WERI-Rb-1 (cell line): ENCODE measurements around the gene CREB3L4.

Source experiments
- DNase-seq: peaks from one replicate; pipeline ENCODE4 v3.0.0-alpha.2; 2020
- H3K27ac ChIP-seq: fragments of 250-450 bp; sonication (Bioruptor Pico); 2 replicates; pipeline ENCODE4 v1.5.1; 2020; ENCODE audit warnings: mild to moderate bottlenecking, moderate library complexity
- H3K27me3 ChIP-seq: fragments of 250-450 bp; sonication (Bioruptor Pico); 2 replicates; pipeline ENCODE4 v1.5.1; 2021; ENCODE audit warnings: mild to moderate bottlenecking, low read depth, moderate library complexity; ENCODE audit not compliant: insufficient read depth, severe bottlenecking
- H3K36me3 ChIP-seq: fragments of 250-450 bp; sonication (Bioruptor Pico); 2 replicates; pipeline ENCODE4 v1.5.1; 2020; ENCODE audit warnings: mild to moderate bottlenecking, moderate library complexity
- H3K4me3 ChIP-seq: 2 replicates; pipeline ENCODE4 v1.5.1; 2011; ENCODE audit warnings: low read depth, mild to moderate bottlenecking, control low read depth, low read length
- H3K9me3 ChIP-seq: fragments of 250-450 bp; sonication (Bioruptor Pico); 2 replicates; pipeline ENCODE4 v1.5.1; 2021; ENCODE audit warnings: mild to moderate bottlenecking, moderate library complexity; ENCODE audit not compliant: severe bottlenecking
- TF ChIP-seq, protein P1 (sequence below): IDR thresholded peaks from 2 replicates; pipeline ENCODE4 v1.5.1; 2011; ENCODE audit warnings: low read depth, mild to moderate bottlenecking, control low read depth, inconsistent platforms, low read length

The CREB3L4 gene

DNA sequence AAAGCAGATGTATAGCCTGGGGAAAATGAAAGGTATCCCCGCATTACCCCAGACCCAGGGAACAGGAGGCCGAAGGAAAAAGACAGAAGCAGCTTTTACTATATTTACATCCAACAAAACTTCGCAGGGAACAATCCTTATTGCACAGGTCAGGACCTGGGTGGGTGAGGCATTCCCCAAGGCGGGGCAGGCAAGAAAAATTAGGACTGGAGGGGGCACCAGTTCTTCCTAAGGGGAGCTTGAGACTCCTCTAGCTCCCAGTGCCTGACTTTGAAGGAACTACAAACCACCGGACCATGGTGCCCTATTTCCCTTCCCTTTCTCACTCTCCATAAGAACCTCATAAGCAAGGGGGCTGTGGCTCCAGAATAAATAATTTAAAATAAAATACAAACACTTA is 38.3 kb upstream of the CREB3L4 start:
- Histone ChIP-seq H3K27me3 (no peaks in the 10 kb centered on the region), H3K4me3 (no peak overlapping the region), H3K9me3 (no peaks in the 10 kb centered on the region), H3K36me3 (peaks cover 54% of the 10 kb centered on the region), H3K27ac (no peak overlapping the region)
- DNase-seq = no peak
- TF ChIP-seq, protein P1, sequence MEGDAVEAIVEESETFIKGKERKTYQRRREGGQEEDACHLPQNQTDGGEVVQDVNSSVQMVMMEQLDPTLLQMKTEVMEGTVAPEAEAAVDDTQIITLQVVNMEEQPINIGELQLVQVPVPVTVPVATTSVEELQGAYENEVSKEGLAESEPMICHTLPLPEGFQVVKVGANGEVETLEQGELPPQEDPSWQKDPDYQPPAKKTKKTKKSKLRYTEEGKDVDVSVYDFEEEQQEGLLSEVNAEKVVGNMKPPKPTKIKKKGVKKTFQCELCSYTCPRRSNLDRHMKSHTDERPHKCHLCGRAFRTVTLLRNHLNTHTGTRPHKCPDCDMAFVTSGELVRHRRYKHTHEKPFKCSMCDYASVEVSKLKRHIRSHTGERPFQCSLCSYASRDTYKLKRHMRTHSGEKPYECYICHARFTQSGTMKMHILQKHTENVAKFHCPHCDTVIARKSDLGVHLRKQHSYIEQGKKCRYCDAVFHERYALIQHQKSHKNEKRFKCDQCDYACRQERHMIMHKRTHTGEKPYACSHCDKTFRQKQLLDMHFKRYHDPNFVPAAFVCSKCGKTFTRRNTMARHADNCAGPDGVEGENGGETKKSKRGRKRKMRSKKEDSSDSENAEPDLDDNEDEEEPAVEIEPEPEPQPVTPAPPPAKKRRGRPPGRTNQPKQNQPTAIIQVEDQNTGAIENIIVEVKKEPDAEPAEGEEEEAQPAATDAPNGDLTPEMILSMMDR = no peak

GRCh38 chr1:153929981-153930948 is 37.4 kb upstream of the CREB3L4 start:
- no peak for DNase-seq
- Histone ChIP-seq H3K36me3 (peaks cover 62% of the 10 kb centered on the region), H3K4me3 (no peak overlapping the region), H3K27ac (no peak overlapping the region), H3K9me3 (no peaks in the 10 kb centered on the region), H3K27me3 (no peaks in the 10 kb centered on the region)
- TF ChIP-seq, protein P1 = 0 out of 2 replicates have a peak, but pooled peaks have one; percentile 10

DNA sequence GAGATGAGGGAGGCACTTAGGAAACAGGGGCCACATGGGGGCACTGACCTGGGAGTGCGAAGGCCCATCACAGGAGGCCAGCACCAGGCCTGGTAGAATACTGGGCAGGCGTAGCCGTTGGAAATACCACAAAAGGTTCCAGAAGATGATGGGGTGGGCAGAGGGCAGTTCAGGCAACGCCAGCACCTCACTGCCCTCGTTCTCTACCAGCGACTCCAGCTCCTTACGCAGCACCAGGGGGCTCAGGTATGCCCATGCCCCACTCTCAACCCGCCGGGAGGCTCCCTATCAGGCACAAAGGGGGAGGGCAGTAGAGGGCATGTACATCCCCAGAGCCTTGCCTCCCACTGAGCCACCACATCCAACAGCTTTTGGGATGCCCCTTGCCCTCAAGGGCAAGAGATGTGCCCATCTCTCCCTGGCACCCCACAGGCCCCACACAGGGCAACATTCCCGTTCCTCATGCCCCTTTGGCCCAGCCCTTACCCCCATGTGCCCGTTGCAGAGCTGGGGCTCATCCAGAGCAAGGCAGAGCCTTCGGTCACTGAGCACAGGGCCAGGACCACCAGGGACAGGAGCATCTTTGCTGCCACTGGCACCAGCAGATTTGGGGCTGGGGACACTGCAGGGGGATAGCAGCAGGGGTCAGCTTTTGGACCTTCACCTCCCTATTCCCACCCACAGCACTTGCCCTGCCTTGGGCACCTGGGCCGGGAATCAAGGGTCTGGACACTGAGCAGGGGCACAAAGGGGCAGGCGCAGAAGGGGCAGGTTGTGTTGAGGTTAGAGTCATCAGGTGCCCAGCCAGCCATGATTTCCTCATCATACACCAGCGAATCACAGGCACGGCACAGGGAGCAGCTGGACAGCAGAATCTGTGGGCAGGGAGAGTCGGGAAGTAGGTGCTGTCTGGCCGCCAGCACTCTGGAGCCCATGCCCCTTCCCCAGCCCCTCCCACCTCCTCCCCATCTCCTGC is 35.3 kb upstream of the CREB3L4 start:
- Histone ChIP-seq H3K4me3 (no peak overlapping the region), H3K27me3 (no peaks in the 10 kb centered on the region), H3K36me3 (peaks cover 84% of the 10 kb centered on the region), H3K27ac (no peak overlapping the region), H3K9me3 (no peaks in the 10 kb centered on the region)
- no peak for DNase-seq
- TF ChIP-seq, protein P1 = no peak

DNA sequence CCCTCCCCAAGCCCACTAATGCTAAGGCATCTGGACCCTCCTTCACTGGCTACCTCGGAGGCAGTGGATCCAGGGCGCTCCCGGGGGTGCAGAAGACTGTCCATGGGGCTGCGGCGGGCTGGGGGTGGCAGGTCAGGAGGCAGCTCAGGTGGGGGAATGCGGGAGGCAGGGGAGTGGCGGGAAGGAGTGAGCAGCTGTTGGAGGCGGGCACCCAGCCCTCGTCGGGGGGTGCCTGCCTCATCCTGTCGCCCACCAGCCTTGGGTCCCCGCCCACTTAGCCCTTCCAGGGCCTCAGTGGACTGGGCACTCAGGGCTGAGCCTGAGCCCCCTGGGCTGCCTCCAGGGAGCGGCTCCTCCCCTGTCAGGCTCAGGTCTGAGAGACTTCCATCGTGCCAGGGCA is 34.3 kb upstream of the CREB3L4 start:
- Histone ChIP-seq H3K36me3 (peaks cover 94% of the 10 kb centered on the region), H3K27me3 (no peaks in the 10 kb centered on the region), H3K4me3 (no peak overlapping the region), H3K27ac (no peak overlapping the region), H3K9me3 (no peaks in the 10 kb centered on the region)
- no peak for DNase-seq
- TF ChIP-seq, protein P1 = no peak

DNA sequence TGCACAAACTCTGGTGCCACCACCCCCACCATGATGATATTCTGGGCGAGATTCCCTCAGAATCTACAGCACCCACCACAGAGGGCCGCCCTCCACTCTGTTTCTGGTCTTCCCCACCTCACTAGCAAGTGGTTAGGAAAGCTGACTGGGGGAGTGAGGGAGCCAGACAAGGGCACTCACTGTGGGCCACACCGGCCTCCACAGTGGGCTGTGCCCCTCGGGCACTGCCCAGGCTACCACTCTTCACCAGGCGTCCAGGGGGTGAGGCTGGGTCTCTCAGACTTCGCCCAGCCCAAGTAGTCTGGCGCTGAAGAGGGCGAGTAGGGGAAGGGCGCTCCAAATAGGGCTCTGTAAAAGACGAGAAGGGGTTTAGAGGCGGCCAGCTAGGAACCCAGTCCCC is 33.7 kb upstream of the CREB3L4 start:
- H3K27ac ChIP-seq = no peak overlapping the region
- H3K27me3 ChIP-seq = no peaks in the 10 kb centered on the region
- H3K36me3 ChIP-seq = peaks cover 97% of the 10 kb centered on the region

More for the DNA sequence above, 33.7 kb upstream of the CREB3L4 start:
- no peak overlapping the region for H3K4me3 ChIP-seq
- H3K9me3 ChIP-seq = no peaks in the 10 kb centered on the region
- TF ChIP-seq, protein P1 = no peak
- DNase-seq = no peak
